Osteoblast (primary cell): ENCODE measurements around the gene SLC16A13. TPM values are rescaled to one million over a fixed set of nuclear protein-coding genes. Genes with fewer than 3 reads are reported as not detected.

Experiments
- DNase-seq: peaks from one replicate; pipeline ENCODE4 v3.0.0; 2011; ENCODE audit warnings: low spot score, mixed read lengths; ENCODE audit not compliant: insufficient read length; ENCODE audit errors: missing footprints
- H2AFZ ChIP-seq: 2 replicates; pipeline ENCODE4 v1.6.0; 2011; ENCODE audit warnings: mild to moderate bottlenecking, low read length
- H3K27ac ChIP-seq: 2 replicates; pipeline ENCODE4 v1.5.1; 2011; ENCODE audit warnings: mild to moderate bottlenecking, low read depth, low read length, moderate library complexity
- H3K27me3 ChIP-seq: 2 replicates; pipeline ENCODE4 v1.6.0; 2012; ENCODE audit warnings: mild to moderate bottlenecking, control low read depth, inconsistent platforms, low read length, moderate library complexity; ENCODE audit not compliant: insufficient read depth
- H3K36me3 ChIP-seq: 2 replicates; pipeline ENCODE4 v1.5.1; 2011; ENCODE audit warnings: mild to moderate bottlenecking, low read length, control low read depth, moderate library complexity; ENCODE audit not compliant: insufficient read depth
- H3K4me1 ChIP-seq: 2 replicates; pipeline ENCODE4 v1.5.1; 2011; ENCODE audit warnings: mild to moderate bottlenecking, low read length, control low read depth, moderate library complexity; ENCODE audit not compliant: insufficient read depth
- H3K4me2 ChIP-seq: 2 replicates; pipeline ENCODE4 v1.6.0; 2011; ENCODE audit warnings: mild to moderate bottlenecking, low read length; ENCODE audit not compliant: insufficient read depth
- H3K4me3 ChIP-seq: fragments of 200-600 bp; sonication (generic); 3 replicates; pipeline ENCODE4 v1.5.1; 2012; ENCODE audit warnings: mild to moderate bottlenecking, low read length, inconsistent platforms; ENCODE audit not compliant: insufficient read depth
- H3K79me2 ChIP-seq: 2 replicates; pipeline ENCODE4 v1.6.0; 2012; ENCODE audit warnings: mild to moderate bottlenecking, low read length, control low read depth, inconsistent platforms; ENCODE audit not compliant: insufficient read depth
- H3K9me3 ChIP-seq: 2 replicates; pipeline ENCODE4 v1.5.1; 2011; ENCODE audit warnings: low read depth, low read length, control low read depth
- H4K20me1 ChIP-seq: 2 replicates; pipeline ENCODE4 v1.6.0; 2012; ENCODE audit warnings: mild to moderate bottlenecking, low read length, control low read depth; ENCODE audit not compliant: insufficient read depth
- CTCF ChIP-seq: IDR thresholded peaks from 2 replicates; pipeline ENCODE4 v1.5.1; 2011; ENCODE audit warnings: mild to moderate bottlenecking, low read depth, low read length, moderate library complexity; ENCODE audit errors: extremely low read depth
- total RNA-seq: library from RNA; depleted of rRNA; stranded (reverse); fragments of >200 nt; gene quantifications from 2 replicates; pipeline ENCODE4 v1.2.3, GENCODE V29; 2012

The SLC16A13 gene
- total RNA-seq, 1 donor: 1.4 TPM

- H3K36me3 ChIP-seq: peaks cover 11% of the 10 kb centered on the region
- peak overlapping the region; percentile 97 for H2AFZ ChIP-seq
- peak overlapping the region; percentile 79 for H3K4me3 ChIP-seq
- H3K79me2 ChIP-seq: peaks cover 17% of the 10 kb centered on the region
- H3K4me2 ChIP-seq: peak overlapping the region; percentile 84
- H3K27me3 ChIP-seq: peaks cover 4% of the 10 kb centered on the region
- H3K4me1 ChIP-seq: peaks cover 53% of the 10 kb centered on the region
- H4K20me1 ChIP-seq: no peaks in the 10 kb centered on the region
- H3K27ac ChIP-seq: peak overlapping the region; percentile 79
- peak; percentile 93 for DNase-seq
- TF ChIP-seq CTCF: no peak
- no peaks in the 10 kb centered on the region for H3K9me3 ChIP-seq
Measured at GRCh38 chr17:7019839-7020519, 15.8 kb upstream of the SLC16A13 start.

DNA sequence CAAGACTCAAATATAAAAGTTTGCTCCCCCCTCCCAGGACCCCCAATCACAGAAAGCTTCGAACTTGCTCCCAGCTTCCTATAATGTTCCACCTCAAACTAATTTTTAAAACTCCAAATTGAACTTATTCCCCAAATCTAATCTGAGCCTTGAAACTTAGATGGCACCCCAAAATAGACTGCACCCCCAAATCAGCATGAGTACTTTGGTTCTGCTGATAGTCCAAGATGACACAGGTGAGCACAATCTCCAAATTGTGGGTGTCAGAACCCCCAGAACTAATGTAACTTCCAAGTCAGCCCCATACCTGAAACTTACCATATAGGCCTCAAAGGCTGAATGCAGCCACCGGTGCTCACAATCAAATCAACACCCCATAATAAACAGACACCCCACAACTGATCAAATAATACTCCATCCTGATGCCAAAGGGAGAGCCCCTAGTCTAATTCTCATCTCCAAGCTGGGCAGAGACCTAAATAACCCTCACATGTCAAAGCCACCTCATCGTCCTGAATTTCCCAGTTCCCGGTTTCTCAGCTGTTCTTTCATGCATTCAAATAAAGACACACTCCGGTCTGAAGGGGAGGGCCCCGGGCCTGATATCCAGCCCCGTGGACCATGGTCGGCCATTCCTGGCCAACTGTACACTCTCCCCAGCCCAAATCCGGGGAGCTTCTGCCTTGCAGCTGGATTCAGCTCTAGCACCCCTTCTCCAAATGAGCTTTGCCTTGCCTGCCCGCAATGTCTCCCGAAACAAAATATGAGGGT, 14.7 kb upstream of the SLC16A13 start:
- H2AFZ ChIP-seq: peak overlapping the region; percentile 85
- no peaks in the 10 kb centered on the region for H4K20me1 ChIP-seq
- peaks cover 11% of the 10 kb centered on the region for H3K36me3 ChIP-seq
- H3K27me3 ChIP-seq: peaks cover 4% of the 10 kb centered on the region
- H3K79me2 ChIP-seq: peaks cover 16% of the 10 kb centered on the region
- H3K9me3 ChIP-seq: no peaks in the 10 kb centered on the region
- H3K4me3 ChIP-seq: no peak overlapping the region
- H3K4me1 ChIP-seq: peaks cover 42% of the 10 kb centered on the region
- no peak for DNase-seq
- no peak overlapping the region for H3K27ac ChIP-seq
- H3K4me2 ChIP-seq: peak overlapping the region; percentile 76
- TF ChIP-seq CTCF: no peak

DNA sequence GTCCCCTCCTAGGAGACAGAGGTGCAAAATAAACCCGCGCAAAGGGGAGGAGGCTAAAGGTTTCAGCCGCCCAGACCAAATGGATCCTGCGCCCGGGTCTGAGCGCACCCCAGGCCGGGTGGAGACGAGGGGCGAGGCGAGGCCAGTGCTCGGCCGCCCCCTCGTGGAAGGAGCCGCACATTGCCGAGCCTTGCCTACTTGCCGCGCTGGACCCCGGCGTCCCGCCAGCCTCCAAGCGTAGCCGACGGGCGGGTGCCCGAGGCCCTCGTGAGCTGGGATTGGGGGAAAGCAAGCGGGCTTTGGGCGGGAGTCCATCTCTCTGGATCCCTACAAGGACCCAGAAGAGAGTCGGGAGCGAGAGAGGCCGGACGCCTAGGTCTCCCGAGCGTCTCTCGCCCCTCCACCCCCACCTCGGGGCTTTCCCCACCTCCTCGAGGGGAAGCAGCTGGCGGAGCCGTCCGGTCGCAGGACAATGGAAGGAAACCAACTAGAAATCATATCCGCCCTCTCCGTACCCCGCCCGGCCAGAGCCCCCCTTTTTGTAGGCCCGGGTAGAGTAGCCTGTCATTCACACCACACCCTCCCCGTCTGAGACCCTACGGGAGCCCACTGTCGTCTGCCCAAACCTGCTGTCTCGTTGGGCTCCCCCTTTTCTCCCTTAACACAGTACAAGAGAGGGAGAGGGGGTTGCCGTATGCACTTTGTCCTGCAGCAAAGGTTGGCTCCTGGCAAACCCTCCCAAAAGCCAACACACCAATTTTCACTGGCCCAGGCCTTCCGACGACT, 13.6 kb upstream of the SLC16A13 start:
- TF ChIP-seq CTCF: peak; percentile 78
- peaks cover 5% of the 10 kb centered on the region for H3K79me2 ChIP-seq
- no peak overlapping the region for H3K27ac ChIP-seq
- no peaks in the 10 kb centered on the region for H3K9me3 ChIP-seq
- H3K36me3 ChIP-seq: peaks cover 4% of the 10 kb centered on the region
- H2AFZ ChIP-seq: peak overlapping the region; percentile 85
- DNase-seq: peak; percentile 99
- peak overlapping the region; percentile 76 for H3K4me2 ChIP-seq
- peaks cover 41% of the 10 kb centered on the region for H3K4me1 ChIP-seq
- H3K27me3 ChIP-seq: peaks cover 4% of the 10 kb centered on the region
- no peaks in the 10 kb centered on the region for H4K20me1 ChIP-seq
- peak overlapping the region; percentile 53 for H3K4me3 ChIP-seq
